NCI-H526 treated with DMSO at 0.1 percent for 48 hours (cell line): ENCODE data around the gene CACNG8.

Source experiments
- DNase-seq: peaks from one replicate; lab custom pipeline; 2025; lab: John Stamatoyannopoulos, UW

The CACNG8 gene

DNA sequence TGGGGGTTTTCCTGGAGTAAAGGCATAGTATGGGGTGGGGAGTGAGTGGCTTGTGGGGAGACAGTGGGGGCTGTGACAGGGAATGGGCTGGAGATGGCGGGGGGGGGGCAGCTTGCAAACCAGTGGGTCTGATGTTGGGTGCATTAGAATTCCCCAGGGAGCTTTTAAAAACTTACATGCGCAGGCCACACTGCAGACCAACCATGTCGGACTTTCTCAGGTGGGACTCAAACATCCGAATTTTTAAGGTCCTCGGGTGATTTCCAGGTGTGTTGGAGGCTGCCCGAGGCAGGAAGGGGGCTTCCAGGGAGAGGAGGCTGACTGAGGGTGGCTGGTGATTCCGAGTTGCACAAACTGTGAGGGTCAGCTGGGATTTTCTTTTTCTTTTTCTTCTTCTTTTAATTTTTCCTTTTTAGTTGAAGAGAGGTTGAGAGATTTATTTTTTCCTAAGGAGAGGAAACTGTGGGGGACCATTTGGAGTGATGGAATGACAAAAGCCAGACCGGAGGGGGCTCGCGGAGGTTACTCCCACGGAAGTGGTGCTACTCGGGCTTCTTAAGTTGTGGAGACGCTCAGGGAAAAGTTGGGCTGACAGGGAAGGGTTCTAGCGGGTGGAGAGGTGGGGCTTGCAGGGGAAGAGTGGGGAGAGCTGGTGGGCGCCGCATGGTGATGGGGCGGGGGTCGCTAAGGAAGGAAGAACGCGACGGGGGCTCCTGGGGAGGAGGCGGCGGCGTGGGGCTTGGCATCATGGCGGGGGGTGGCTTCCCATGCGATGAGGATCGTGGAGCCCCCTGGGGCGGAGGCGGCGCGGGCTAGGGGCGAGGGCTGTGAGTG is 997 bp upstream of the CACNG8 start:
- DNase-seq, result no peak

DNA sequence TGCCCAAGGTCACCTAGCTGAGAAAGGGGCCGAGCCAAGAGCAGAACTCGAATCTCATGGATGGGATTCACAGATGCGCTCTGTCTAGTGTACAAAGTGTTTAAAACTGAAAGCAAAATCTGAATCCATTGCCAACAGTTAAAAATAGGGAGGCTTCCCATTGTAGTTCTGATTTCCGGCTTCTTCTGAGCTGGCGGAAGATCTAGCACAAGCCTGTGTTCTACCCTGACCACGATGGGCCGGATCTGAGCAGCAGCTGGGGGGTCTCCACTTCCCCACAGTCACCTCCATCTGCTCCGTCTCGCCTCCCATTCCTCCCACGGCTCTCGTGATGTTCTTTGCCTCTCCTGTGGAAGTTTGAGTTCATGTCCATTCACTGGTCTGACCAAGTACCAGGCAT is 2.4 kb downstream of the CACNG8 start:
- DNase-seq, result no peak

DNA sequence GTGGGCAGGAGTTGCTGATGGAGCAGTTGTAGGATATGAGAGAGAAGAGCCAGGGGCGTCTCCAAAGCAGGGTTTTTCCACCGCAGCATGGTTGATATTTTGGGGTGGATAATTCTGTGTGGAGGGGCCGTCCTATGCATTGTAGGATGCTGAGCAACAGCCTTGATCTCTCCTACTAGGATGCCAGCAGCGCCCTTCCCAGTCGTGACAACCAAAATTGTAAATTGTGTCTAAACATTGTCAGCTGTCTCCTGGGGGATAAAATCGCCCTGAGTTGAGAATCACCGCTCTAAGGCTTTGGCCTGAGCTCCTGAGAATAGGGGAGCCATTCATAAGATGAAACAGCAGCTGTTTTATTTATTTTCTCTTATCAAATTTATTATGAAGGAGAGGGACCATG is 4.2 kb downstream of the CACNG8 start:
- no peak for DNase-seq

DNA sequence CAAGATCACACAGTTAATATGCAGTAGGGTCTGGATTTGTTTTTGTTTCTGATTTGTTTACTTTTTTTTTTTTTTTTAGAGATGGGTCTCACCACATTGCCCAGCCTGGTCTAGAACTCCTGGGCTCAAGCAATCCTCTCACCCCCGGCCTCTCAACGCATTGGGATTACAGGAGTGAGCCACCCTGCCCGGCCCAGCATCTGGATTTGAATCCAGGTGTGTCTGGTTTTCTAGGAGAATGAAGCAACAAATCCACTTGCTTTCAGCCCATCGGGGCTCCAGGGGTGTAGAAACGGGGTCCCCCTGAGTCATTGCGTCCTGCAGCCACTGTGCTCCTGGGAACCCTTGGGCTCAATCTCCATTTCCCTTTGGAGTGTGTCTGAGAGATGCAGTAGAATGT is 6.6 kb downstream of the CACNG8 start:
- no peak for DNase-seq

DNA sequence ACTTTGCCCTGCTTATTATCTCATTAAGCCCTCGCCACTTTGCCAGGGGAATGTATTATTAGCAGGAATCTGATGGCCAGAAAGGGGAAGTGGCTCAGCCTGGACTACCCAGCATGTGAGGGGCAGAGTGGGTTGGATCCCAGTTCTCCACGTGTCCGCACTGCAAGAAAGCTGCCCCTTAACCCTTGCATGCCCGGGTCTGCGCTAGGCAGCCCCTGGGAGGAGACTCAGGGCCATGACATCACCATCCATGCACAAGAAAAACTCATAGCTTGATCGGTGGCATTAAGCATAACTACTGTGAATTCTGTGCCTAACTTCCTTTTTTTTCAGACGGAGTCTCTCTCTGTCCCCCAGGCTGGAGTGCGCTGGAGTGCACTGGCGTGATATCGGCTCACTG is 8.9 kb downstream of the CACNG8 start:
- DNase-seq, result no peak

DNA sequence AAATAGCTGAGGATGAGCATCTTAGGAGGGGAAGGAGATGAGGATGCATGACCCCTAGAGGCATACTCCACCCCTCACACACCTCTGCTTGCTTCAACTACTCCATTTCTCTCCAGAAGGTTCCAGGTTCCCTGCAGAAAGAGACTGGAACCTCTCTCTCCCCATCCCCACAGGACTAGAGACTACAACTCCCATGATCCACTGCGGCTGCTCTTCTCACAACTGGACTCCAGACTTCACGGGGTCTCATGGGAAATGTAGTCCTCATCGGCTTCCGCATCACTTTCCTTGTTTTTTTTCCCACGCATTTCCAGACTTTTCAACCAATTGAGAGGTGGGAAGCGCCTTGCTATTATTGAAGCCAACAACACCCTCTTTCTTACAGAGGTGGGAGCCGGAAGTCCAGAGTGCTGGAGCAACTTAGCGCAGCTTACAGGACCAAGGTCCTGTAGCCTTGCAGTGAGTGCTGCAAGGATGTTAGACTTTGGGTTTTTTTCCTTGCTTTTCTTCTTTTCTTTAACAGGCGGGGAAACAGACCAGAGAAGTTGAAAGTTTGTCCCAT is 14.8 kb downstream of the CACNG8 start:
- DNase-seq, result peak; percentile 93

DNA sequence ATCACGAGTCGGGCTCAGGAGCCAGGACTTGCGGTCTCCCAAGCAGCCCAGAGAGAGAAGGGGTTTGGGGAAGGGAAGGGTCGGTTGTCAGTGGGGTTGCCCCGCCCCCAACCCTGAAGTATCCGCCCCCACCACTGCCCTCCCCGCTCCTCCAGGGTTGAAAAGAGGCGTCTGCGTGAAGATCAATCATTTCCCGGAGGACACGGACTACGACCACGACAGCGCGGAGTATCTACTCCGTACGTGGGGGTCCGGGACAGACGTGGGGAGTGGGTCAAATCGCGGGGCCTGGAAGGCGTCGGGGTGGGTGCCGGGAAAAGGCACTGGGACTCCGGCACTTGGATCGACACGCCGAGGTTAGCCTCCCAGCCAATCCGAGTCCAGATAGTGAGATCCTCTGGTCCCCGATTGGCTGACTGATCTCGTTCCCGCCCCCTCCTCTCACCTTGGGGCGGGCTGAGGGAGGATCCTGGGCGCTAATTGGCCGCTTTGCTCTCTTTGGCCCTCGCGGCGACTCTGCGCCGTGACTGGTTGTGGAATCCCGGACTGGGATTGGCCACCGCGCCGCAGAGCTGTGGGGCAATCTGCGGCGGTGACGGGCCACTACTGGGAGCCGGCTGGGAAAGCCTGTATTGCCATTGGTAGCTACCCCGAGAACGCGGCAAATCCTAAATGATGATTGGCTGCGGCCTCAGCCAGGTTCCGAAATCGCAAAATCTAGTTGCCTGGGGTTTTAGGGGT is 15.4 kb downstream of the CACNG8 start:
- no peak for DNase-seq

DNA sequence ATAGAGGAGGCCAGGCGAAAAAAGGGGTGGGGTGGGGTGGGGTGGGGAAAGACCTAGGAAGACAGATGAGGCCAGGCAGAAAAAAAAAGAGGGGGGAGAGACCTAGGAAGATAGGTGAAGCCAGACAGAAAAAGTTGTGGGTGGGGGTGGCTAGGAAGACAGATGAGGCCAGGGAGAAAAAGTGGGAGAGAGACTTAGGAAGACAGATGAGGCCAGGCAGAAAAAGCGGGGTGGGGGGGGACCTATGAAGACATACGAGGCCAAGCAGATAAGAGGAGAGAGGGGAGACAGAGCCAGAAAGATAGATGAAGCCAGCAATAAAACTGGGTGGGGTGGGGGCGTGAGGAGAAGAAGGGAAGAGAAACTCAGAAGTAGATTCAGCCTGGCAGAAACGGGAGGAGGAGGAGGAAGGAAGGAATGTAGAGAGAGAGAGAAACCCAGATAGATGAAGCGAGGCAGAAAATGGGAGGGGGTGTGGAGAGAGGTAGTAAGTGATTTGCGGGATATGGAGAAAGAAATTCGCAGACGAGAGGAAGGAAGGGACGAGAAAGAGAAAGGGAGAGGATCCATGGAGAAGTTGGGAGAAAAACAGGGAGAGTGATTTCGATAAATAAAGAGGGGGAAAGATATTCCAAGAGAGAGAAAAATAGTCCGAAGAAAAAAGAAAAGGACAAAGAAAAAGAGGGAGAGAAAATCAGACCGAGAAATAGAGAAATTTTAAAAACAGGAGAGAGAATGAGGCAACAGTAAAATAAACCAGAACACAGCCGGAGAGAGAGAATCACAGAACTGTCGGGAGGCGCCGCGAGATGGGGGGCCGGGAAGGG is 16.5 kb downstream of the CACNG8 start:
- no peak for DNase-seq

DNA sequence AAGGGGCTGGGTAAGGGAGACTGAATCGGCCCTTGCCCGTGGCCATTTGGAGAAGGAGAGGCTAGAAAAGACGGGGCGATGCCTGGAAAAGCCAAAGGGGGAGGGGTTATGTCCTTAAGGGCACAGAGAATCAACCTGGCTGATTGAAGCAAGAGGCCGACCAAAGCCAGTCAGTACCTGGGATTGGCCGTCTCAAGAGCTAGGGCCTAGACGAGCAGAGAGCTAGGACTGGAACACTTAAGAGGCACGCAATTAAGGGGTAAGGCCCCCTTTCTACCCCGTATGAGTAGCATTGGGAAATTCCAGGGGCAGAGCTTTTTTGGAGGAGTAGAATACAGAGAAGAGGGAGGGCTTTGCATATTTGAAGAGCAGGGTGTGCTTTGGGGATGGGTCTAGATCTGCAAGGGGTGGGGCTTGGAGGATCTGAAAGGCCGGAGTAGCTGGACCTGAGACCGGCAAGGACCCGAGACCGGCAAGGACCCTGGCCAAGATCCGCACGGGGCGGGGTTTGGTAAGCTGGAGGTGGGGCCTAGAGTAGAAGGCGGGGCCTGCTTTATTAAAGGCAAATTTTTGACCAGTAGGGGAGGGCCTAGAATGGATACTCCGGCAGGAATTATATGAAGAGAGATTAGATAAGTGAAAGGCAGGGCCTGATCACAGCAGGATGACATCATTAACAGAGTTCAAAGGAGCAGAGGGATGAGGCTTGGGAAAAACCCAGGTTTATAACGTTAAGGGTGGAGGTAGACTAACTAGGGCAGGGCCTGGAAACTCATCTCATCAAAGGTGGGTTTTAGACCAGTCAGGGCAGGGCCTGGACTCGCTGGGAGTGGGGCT is 18.0 kb downstream of the CACNG8 start:
- DNase-seq, result peak; percentile 88

DNA sequence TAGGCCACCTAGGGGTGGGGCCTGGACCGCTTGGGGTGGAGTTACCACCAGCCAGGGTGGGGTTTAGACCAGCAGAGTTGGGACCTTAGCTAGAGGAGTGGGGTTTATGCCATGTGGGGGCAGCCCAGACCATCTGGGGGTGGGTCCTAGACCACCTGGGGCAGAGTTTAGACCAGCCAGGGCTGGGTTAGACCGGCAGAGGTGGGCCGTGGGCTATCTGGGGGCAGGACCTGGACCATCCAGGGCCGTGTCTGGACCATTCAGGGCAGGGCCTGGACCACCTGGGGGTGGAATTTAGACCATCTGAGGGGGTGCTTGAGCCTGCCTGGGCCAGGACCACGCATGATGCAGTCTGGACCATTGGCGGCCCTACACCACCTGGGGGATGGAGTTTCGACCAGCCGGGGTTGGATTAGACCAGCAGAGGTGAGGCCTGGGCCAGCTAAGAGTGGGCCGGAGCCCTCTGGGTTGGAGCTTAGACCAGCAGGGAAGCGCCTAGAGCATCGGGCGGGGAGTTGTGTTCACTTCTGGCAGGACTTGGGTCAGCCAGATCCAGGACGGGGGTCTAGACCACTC is 18.7 kb downstream of the CACNG8 start:
- DNase-seq, result no peak

DNA sequence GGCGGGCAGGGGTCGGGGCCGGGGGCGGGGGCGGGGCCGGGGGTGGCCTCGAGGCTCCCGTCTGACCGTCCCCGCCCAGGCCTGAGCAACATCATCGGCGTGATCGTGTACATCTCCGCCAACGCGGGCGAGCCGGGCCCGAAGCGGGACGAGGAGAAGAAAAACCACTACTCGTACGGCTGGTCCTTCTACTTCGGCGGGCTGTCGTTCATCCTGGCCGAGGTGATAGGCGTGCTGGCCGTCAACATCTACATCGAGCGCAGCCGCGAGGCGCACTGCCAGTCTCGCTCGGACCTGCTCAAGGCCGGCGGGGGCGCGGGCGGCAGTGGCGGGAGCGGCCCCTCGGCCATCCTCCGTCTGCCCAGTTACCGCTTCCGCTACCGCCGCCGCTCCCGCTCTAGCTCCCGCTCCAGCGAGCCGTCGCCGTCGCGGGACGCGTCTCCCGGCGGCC is 19.3 kb downstream of the CACNG8 start:
- no peak for DNase-seq

DNA sequence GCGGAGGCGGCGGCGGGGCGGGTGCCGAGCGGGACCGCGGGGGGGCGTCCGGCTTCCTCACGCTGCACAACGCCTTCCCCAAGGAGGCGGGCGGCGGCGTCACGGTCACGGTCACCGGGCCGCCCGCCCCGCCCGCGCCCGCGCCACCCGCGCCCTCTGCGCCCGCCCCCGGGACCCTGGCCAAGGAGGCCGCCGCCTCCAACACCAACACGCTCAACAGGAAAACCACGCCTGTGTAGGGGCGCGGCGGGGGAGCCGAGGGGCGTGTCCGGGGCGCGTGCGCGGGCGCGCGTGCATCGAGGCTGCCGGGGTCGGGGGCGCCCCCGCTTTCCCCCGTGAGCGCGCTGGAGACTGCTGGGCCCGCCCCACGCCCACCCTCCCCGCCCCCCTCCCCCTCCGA is 19.9 kb downstream of the CACNG8 start:
- peak; percentile 22 for DNase-seq

DNA sequence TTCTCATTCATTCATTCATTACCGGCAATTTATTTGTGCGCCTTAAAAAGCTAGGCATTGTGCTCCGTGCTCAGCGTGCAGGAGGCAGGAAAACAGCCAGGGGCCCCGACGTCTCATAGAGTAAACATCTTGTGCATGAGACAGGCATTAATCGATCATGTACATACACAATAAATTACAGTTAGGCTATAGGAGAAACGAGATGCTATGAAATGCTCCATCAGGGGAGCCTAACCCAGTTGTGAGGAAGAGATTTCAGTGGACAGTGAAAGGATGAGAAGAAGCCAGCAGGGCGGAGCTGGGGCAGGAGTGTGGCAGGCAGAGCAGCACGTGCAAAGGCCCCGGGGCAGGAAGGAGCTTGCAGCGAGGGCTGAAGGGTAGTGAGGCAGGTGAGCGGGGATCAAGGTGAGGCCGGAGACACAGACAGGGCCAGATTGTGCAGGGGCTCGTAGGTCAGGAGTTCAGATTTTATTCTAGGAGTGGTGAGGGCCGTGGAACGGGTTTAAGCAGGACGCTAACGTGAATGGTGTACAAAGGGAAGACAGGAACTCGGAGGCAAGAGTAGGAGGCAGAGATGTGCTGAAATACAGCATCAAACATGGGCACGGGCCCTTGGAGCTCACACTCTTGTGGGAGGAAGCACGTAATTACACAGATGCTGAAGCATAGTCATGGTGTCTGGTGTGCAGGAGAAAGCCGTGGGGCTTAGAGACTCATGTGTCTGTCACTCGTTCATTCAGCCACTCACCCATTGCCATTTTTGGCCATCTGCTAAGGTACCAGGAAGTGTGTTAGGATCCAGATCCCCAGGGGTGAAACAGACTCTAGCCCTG is 20.9 kb downstream of the CACNG8 start:
- no peak for DNase-seq

DNA sequence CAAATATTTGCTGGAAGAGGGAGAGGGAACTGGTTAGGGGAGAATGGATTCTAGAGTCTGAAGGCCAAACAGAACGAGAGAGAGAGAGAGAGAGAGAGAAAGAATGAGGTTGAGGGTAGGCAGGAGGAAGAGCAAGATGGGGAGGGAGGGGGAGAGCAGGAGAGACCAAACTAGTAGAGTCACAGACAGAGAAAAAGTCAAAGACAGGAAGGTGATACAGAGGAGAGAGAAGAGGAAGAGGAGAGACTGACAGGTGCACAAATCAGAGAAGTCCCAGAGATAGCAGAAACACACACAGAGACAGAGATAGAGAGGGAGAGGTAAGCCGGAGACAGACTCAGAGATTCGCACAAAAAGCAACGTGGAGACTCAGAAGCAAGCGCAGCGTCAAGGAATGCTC is 23.1 kb downstream of the CACNG8 start:
- DNase-seq, result no peak

DNA sequence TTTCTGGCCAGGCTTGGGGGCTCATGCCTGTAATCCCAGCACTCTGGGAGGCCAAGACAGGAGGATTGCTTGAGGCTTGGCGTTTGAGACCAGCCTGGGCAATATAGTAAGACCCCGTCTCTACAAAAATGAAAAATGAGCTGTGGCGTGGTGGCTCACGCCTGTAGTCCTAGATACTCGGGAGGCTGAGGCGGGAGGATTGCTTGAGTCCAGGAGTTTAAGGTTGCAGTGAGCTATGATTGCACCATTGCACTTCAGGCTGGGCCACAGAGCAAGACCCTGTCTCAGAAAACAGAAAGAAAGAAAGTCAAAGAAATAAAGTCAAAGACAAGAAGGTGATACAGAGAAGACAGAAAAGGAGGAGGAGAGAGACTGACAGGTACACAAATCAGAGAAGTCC is 26.2 kb downstream of the CACNG8 start:
- DNase-seq, result no peak

DNA sequence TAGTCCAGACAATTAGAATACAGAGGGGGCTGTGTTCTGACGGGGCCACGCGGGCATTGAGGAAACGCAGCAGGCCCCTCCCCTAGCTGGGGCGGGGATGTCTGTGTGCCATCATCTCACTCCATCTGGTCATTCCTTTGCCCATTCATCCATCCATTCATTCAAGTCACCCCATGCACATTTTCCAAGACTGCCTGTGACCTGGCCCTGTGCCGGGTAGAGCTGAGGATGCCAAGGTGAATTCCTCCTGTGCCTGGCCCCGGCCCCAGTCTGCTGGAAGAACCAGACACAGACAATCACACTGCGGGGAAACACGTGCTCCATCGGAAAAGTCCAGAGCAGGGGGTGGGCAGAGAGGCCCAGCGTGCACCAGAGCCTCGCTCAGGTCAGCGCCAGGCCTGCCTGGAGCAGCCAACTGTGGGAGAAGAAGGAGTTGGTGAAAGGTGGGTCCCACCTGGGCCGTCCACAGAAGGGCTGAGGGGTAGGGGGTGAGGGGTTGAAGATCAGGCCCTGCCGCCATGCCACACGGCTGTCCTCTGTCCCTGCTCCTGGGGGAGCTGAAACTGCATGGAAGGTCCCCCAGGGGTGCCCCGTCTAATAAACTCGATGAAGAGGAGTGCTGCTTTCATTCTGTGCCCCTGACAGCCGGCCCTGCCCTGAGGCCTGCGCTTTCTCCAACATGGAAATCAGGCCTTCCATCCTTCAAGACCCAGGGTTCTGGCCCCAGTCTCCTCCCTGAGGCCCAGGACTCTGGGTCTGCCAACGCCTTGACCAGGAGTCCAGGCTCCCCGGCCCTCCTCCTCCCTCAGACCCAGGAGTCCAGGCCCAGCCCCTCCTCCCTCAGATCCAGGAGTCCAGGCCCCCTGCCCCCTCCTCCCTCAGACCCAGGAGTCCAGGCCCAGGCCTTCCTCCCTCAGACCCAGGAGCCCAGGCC is 27.1 kb downstream of the CACNG8 start:
- DNase-seq, result no peak

DNA sequence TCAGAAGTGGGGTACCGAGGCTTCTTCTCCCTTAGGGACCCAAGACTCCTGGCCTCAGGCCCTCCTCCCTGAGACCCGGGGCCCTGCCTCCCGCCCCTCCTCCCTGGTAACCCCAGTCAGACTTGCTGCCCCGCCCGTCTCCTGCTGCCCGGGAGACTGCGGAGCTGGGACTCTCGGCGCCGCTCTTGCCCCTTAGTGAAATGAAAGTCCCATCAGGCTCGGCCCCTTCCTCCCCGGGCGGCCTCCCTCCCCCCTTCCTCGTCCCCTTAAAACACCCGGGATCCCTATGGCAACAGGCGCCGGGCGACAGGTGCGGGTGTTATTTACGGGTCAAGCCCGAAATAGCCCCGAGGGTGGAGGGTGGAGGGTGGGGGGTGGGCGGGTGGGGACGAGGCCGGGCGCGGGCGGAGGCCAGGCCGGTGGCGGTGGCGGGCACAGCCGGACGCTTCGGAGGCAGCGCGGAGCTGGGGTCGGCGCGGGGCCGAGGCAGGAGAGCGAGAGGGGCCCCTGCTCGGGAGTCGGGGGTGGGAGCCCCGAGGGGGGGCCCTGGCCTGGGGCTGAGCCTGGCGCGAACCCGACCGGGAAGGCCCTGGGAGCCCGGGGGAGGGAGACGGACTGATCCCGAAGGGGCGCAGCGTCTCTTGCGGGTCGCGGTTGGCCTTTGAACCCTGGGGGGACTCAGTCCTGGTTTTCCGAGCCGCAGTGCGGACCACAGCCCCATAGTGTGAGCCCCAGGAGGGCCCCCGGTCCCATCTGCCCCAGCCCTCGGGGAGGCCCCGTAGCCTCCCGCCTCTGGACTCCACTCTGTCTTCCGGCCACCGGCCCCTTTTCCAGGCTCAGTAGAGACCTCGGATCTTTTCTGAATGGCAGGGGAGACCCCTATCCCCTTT is 28.7 kb downstream of the CACNG8 start, which contains the start of gene CACNG6:
TSS of gene CACNG6 (plus strand) at position 414 of the 890 bp plus-strand sequence. CDS start 1,241 bp downstream, outside the sequence.
- peak; percentile 79 for DNase-seq

DNA sequence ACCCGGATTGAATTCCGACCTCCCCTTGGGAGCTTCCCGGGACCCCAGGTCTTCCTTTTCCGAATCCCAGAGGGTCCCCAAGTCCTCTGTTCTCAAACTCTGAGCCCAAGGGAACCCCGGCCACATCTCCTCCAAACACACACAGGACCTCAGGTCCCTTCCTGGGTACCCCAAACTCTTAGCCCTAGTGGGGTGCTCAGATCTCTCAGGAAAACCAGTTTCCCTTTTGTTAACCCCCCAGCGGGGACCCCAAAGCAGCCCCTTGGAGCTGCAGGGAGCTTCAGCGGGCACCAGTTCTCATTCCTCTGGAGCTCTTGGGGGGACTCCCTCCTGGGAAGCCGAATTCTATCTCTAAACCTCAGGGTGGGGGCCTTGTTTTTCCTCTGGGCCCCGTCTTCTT is 29.5 kb downstream of the CACNG8 start:
- DNase-seq, result no peak
